ENCODE measurements around the gene ZNF621. TPM values are rescaled to one million over a fixed set of nuclear protein-coding genes. Genes with fewer than 3 reads are reported as not detected.

The ZNF621 gene
- total RNA-seq, 1 donor from 2014 or later, result 25.8 TPM

DNA sequence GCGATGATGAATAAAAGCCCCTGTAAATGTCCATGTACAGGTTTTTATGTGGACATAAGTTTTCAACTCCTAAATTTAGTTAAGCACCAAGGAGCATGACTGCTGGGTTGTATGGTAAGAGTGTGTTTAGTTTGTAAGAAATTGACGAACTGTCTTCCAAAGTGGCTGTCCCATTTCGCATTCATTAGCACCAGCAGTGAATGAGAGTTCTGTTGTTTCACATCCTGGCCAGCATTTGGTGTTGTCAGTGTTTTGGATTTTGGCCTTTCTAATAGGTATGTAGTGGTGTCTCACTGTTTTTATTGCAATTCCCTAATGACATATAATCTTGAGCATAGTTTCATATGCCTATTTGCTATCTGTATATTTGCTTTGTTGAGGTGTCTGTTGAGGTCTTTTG, 3.7 kb downstream of the ZNF621 start:
- Mint-ChIP-seq H3K4me3 (no peak overlapping the region), H3K36me3 (ENCODE audit: low read depth) (peaks cover 71% of the 10 kb centered on the region), H3K27me3 (no peaks in the 10 kb centered on the region), H3K4me1 (peaks cover 18% of the 10 kb centered on the region), H3K27ac (no peak overlapping the region), H3K9me3 (peaks cover 3% of the 10 kb centered on the region)
- intact Hi-C loops (cut with micrococcal nuclease), result loop anchor here (10.0 kb wide), 1 partner anchor 1144 kb away; the partner anchor contains the start of gene SLC25A38
- DNase-seq (no peak), ATAC-seq (ENCODE audit: low read depth) (no peak)
- TF ChIP-seq, protein P1, sequence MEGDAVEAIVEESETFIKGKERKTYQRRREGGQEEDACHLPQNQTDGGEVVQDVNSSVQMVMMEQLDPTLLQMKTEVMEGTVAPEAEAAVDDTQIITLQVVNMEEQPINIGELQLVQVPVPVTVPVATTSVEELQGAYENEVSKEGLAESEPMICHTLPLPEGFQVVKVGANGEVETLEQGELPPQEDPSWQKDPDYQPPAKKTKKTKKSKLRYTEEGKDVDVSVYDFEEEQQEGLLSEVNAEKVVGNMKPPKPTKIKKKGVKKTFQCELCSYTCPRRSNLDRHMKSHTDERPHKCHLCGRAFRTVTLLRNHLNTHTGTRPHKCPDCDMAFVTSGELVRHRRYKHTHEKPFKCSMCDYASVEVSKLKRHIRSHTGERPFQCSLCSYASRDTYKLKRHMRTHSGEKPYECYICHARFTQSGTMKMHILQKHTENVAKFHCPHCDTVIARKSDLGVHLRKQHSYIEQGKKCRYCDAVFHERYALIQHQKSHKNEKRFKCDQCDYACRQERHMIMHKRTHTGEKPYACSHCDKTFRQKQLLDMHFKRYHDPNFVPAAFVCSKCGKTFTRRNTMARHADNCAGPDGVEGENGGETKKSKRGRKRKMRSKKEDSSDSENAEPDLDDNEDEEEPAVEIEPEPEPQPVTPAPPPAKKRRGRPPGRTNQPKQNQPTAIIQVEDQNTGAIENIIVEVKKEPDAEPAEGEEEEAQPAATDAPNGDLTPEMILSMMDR (IDR thresholded peaks at IDR 0.05), result no peak
- ChIA-PET CTCF (no interaction called here), POLR2A (no interaction called here)

DNA sequence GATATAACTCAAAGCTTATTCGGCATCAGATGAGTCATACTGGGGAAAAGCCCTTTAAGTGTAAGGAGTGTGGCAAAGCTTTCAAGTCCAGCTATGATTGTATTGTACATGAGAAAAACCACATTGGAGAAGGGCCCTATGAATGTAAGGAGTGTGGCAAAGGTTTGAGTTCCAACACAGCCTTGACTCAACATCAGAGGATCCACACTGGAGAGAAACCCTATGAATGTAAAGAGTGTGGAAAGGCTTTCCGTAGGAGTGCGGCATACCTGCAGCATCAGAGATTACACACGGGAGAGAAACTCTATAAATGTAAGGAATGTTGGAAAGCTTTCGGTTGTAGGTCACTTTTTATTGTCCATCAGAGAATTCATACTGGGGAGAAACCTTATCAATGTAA, 7.5 kb downstream of the ZNF621 start:
- Mint-ChIP-seq H3K27ac (no peak overlapping the region), H3K36me3 (ENCODE audit: low read depth) (peaks cover 87% of the 10 kb centered on the region), H3K4me1 (no peaks in the 10 kb centered on the region), H3K9me3 (peaks cover 3% of the 10 kb centered on the region), H3K27me3 (no peaks in the 10 kb centered on the region), H3K4me3 (no peak overlapping the region)
- ChIA-PET CTCF (no interaction called here), POLR2A (interaction anchor here (0.7 to 0.8 kb wide), 2 partner anchors 75 to 176 kb away, joined by 3 read pairs; partner anchors contain the start of gene RPL14)
- DNase-seq, result no peak
- intact Hi-C loops (cut with micrococcal nuclease), result no loop called here
- ATAC-seq (ENCODE audit: low read depth), result no peak
- TF ChIP-seq, protein P1 (IDR thresholded peaks at IDR 0.05), result no peak

DNA sequence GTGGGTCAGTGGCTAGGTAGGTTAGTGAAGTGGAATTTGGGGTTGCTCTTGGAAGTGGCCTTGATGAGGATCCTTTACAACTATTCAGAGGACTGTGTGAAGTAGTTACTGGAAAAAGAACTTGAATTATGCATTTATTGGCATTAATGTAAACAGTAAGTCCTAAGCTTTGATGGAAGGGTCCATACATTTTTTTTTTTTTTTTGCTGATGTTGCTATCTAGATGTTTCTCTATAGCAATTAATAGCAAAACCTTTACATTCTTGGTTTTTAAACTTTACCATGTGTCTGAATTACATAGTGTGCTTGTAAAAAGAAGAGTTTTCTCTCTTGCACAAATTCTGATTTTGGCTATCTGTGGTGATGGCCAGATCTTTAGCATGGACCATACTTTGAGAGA, 9.5 kb downstream of the ZNF621 start:
- peaks cover 9% of the 10 kb centered on the region for H3K9me3 Mint-ChIP-seq
- peaks cover 87% of the 10 kb centered on the region for H3K36me3 Mint-ChIP-seq (ENCODE audit: low read depth)
- intact Hi-C loops (cut with micrococcal nuclease), result no loop called here
- POLR2A ChIA-PET, result interaction anchor here (3.1 kb wide), 1 partner anchor 10 kb away, joined by 10 read pairs; the partner anchor contains the start of gene ZNF621
- TF ChIP-seq, protein P1 (IDR thresholded peaks at IDR 0.05), result no peak
- ATAC-seq (ENCODE audit: low read depth) (no peak), DNase-seq (no peak)
- H3K27ac Mint-ChIP-seq, result no peak overlapping the region
- H3K27me3 Mint-ChIP-seq, result no peaks in the 10 kb centered on the region
- H3K4me1 Mint-ChIP-seq, result no peaks in the 10 kb centered on the region
- no peak overlapping the region for H3K4me3 Mint-ChIP-seq
- CTCF ChIA-PET, result no interaction called here

DNA sequence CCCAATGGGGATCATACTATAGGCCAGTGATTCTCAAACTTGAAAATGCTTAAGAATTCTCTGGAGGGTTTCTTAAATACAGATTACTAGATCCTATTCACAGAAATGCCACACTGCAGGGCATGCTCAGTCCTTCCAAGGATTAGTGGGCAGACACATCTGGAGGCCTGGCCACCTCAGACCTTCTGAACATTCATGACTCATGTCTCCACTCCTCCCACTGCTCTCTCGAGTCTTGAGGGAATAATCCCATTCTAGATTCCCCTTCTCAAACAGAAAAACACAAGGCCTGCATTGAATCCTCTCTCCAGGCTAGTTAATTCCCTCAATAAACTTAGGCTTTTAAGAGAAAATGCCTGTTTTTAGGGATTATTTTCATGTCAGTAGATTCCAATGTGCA, 22.1 kb downstream of the ZNF621 start:
- Mint-ChIP-seq H3K9me3 (no peaks in the 10 kb centered on the region), H3K4me3 (no peak overlapping the region), H3K36me3 (ENCODE audit: low read depth) (no peaks in the 10 kb centered on the region), H3K27ac (no peak overlapping the region), H3K4me1 (no peaks in the 10 kb centered on the region), H3K27me3 (no peaks in the 10 kb centered on the region)
- DNase-seq (no peak), ATAC-seq (ENCODE audit: low read depth) (no peak)
- ChIA-PET POLR2A (no interaction called here), CTCF (no interaction called here)
- TF ChIP-seq, protein P1 (IDR thresholded peaks at IDR 0.05), result no peak
- intact Hi-C loops (cut with micrococcal nuclease), result no loop called here

DNA sequence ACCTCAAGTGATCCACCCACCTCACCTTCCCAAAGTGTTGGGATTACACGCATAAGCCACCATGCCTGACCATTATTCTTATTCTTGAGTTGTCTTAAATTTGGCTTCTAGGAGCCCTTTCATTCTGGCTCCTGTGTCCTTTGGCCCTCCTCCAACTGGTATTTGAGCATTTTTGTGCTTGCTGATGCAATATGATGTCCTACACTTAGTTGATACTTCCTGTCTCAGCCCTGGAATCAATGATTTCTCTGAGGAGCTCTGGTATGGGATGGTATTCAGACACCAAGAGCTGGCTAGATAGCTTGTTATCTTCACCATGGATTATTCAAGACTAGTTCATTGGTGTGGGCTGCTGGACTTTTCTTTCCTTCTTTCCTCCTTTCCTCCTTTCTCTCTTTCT, 25.4 kb downstream of the ZNF621 start:
- H3K4me3 Mint-ChIP-seq, result no peak overlapping the region
- no peaks in the 10 kb centered on the region for H3K36me3 Mint-ChIP-seq (ENCODE audit: low read depth)
- intact Hi-C loops (cut with micrococcal nuclease), result no loop called here
- no peaks in the 10 kb centered on the region for H3K4me1 Mint-ChIP-seq
- ChIA-PET CTCF (no interaction called here), POLR2A (no interaction called here)
- no peak for DNase-seq
- H3K9me3 Mint-ChIP-seq, result no peaks in the 10 kb centered on the region
- ATAC-seq (ENCODE audit: low read depth), result no peak
- no peaks in the 10 kb centered on the region for H3K27me3 Mint-ChIP-seq
- no peak overlapping the region for H3K27ac Mint-ChIP-seq
- TF ChIP-seq, protein P1 (IDR thresholded peaks at IDR 0.05), result no peak

All from activated B cell treated with CpG ODN at 0.5 μM for 24 hours (primary cell).